ENCODE results near the gene UGT1A1.

UGT1A1 gene

DNA sequence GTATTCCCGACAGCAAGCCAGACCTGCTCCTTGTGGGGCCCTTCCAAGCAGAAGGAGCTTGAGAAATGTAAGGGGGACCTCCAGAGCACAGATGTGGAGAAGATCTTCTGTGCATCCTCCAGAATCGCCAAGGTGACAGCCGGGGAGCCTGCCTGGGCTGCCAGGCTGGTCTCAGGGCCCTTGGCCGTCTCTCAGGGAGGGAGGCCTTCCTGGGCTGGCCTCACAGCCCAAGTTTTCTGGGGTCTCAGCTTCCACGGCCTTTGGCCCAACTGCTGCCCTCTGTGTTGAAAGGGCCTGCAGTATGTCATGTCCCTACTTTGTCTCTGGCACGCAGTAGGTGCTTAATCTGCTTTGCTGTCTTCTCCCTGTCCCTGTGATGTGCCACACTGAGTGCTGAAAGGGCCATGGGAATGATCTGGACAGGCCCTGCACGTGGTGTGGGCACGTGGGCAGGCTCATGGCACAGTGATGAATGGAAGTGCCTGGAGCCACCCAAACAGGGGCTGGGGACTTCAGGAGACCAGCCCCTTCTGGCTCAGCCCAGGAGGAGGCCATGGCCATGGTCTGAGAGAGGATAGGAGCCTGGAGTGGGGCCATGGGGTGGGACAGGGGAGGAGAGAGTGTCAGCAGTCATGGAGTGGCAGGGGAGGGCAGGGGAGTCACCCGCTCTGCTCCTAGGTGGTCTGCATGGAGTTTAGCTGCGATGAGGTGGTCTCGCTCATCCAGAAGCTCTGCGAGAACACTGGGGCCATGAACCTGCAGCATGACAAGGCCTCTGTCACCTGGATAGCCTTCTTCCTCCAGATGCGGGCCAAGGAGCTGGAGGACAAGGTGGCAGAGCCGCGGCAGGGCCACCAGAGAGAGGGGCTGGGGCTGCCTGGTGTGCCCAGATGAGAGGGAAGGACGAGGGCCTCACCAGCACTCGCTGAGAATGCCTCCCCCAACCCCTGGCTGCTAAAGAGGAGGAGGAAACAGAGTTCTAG is 58.9 kb downstream of the UGT1A1 start:
- Histone ChIP-seq H3K36me3 (ENCODE audit: insufficient read depth, low read length) (no peaks in the 10 kb centered on the region), H3K4me1 (ENCODE audit: insufficient read depth, low read length) (no peaks in the 10 kb centered on the region), H3K9me3 (ENCODE audit: low read length) (no peaks in the 10 kb centered on the region), H2AFZ (ENCODE audit: low read depth, low read length) (no peak overlapping the region), H3K4me3 (ENCODE audit: low read length) (no peak overlapping the region), H3K27me3 (ENCODE audit: insufficient read depth, low read length) (no peaks in the 10 kb centered on the region)

DNA sequence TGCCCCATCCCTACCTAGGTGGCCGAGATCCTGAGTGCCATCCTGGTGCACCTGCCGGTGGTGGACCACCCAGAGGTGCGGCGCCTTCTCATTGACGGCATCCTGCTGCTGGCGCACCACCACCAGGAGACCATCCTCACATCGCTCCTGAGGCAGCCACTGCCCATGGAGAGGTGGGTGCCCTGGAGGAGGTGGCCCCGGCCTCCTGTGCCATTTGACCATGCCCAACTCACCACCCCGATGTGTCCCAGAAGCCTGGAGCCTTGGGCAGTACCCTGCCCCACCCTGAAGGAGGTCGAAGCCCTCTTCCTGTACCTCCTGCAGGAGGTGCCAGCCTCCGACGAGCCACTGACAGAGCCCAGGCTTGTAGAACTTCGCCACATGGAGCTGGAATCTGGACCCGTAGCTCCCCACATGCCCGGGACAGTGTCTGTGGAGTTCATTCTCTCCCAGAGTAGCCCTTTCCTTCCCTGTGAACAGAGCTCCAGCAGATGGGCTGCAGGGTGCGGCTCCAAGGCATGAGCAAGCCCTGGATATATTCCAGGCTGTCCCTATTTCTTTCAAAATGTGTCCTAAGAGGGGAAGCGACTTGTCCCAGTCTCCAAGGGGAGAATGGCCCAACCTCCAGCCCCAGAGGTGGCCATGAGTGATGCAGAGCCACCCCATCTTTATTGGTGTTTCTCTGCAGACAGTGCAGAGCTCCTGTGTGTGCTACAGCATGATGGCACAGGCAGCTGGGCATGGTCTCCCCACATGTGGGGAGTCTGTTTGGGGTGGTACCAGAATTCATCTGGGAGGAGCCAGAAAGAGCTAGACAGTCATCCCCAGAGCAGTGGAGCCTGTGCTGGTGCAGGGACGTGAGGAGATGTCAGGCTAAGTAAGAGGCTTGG is 60.1 kb downstream of the UGT1A1 start:
- H3K4me3 ChIP-seq (ENCODE audit: low read length) = no peak overlapping the region
- no peak overlapping the region for H2AFZ ChIP-seq (ENCODE audit: low read depth, low read length)
- H3K4me1 ChIP-seq (ENCODE audit: insufficient read depth, low read length) = no peaks in the 10 kb centered on the region
- H3K36me3 ChIP-seq (ENCODE audit: insufficient read depth, low read length) = no peaks in the 10 kb centered on the region
- H3K9me3 ChIP-seq (ENCODE audit: low read length) = no peaks in the 10 kb centered on the region
- H3K27me3 ChIP-seq (ENCODE audit: insufficient read depth, low read length) = no peaks in the 10 kb centered on the region

DNA sequence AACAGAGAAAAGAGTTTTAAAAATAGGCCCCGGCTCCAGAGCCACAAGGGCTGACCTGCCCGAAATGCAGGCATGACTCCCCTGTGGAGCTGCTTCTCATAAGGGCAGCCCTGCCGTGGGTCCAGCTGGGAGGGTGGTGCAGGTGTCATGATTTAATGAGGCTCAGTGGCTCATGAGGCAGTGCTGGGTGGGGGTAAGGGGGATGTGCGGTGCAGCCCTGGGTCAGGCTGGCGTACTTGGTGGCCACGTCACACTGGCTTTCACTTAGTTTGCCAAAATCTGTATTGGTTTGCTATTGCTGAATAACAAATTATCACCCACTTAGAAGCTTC is 60.7 kb downstream of the UGT1A1 start:
- Histone ChIP-seq H3K4me1 (ENCODE audit: insufficient read depth, low read length) (no peaks in the 10 kb centered on the region), H3K4me3 (ENCODE audit: low read length) (no peak overlapping the region), H3K36me3 (ENCODE audit: insufficient read depth, low read length) (no peaks in the 10 kb centered on the region)

DNA sequence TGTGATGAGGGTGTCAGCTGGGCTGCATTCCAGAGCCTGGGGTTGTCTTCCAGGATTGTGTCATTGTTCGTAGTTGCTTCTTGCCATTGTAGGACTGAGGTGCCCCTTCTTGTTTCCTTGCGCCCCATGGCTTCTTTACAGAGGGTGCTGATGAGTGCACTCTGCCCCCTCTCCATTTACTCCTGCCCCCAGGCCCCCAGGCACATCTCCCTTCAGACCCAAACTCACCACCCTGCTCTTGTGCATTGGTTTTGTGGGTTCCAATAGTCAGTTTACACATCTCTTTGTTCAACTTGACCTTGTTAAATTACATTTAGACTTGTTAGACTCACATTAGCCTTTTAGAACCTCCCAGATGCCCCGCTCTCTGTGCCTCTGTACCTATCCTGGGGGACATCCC is 61.1 kb downstream of the UGT1A1 start:
- Histone ChIP-seq H2AFZ (ENCODE audit: low read depth, low read length) (no peak overlapping the region), H3K9me3 (ENCODE audit: low read length) (no peaks in the 10 kb centered on the region), H3K4me1 (ENCODE audit: insufficient read depth, low read length) (no peaks in the 10 kb centered on the region), H3K4me3 (ENCODE audit: low read length) (no peak overlapping the region), H3K36me3 (ENCODE audit: insufficient read depth, low read length) (no peaks in the 10 kb centered on the region), H3K27me3 (ENCODE audit: insufficient read depth, low read length) (no peaks in the 10 kb centered on the region)

More for the DNA sequence above, 60.7 kb downstream of the UGT1A1 start:
- no peak overlapping the region for H2AFZ ChIP-seq (ENCODE audit: low read depth, low read length)
- no peaks in the 10 kb centered on the region for H3K9me3 ChIP-seq (ENCODE audit: low read length)
- no peaks in the 10 kb centered on the region for H3K27me3 ChIP-seq (ENCODE audit: insufficient read depth, low read length)

DNA sequence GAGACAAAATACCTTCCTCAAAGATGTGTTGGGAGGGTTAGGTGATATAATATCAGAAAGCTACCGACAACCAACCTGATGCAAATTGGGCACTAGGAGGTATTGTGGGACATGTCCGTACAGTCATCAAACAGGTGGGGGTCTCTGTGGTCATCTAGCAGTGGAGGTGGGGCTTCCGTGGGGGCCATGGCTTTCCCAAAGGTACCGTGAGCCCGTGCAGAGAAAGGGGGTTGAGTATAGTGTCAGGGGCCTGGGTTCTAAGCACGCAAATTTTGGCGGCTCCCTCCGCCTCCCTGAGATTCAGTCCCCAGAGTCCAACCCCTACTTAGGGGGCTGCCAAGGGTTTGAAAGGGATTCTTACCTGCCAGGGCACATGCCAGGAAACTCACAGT is 61.6 kb downstream of the UGT1A1 start:
- no peak overlapping the region for H3K4me3 ChIP-seq (ENCODE audit: low read length)
- no peaks in the 10 kb centered on the region for H3K9me3 ChIP-seq (ENCODE audit: low read length)
- no peak overlapping the region for H2AFZ ChIP-seq (ENCODE audit: low read depth, low read length)
- H3K4me1 ChIP-seq (ENCODE audit: insufficient read depth, low read length) = no peaks in the 10 kb centered on the region
- H3K27me3 ChIP-seq (ENCODE audit: insufficient read depth, low read length) = no peaks in the 10 kb centered on the region
- H3K36me3 ChIP-seq (ENCODE audit: insufficient read depth, low read length) = no peaks in the 10 kb centered on the region

DNA sequence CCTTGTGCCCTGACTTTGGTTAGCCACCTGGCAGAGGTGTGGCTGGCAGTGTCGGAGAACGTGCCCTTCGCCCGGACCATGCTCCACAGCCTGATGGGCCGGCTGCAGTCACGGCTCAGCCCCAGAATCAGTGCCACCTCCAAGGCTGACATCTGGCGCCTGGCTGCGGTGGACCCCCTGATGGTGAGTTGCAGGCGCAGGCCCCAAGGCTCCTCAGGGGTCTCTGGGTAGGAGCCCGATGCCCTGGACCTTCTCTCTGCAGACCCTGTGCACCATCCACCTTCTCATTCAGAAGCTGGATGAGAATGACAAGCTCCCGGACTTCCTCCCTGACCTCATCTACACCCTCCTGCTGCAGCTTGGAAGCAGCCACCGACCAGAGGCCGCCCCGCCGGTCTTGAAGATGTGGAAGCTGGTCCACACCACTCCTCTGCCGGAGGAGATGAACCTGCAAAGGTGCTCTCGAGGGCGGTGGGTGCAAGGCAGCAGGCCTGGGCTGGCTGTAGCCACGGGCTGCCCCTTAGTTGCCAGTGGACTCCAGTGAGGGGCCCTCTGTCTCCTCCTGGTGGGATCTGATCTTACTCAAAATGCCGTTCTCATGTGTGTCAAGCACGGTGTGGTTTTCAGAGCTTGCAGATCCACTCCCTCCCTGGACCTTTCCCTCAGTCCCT is 62.2 kb downstream of the UGT1A1 start:
- Histone ChIP-seq H3K36me3 (ENCODE audit: insufficient read depth, low read length) (no peaks in the 10 kb centered on the region), H3K27me3 (ENCODE audit: insufficient read depth, low read length) (no peaks in the 10 kb centered on the region), H3K9me3 (ENCODE audit: low read length) (no peaks in the 10 kb centered on the region), H3K4me3 (ENCODE audit: low read length) (no peak overlapping the region), H3K4me1 (ENCODE audit: insufficient read depth, low read length) (no peaks in the 10 kb centered on the region), H2AFZ (ENCODE audit: low read depth, low read length) (no peak overlapping the region)
